Renal cortex interstitium (tissue), 11 donors: ENCODE data around the gene GATD1. TPM values are rescaled to one million over a fixed set of nuclear protein-coding genes. Genes with fewer than 3 reads are reported as not detected.

ENCODE experiments used
- DNase-seq, 11 donors: peaks; one replicate each; pipeline ENCODE4 v3.0.0-alpha.2; 2013; ENCODE audit warnings: low read depth in 9 of 11, low spot score in 4 of 11; ENCODE audit errors: extremely low read depth in 1 of 11
- polyA plus RNA-seq, 3 donors: library from polyadenylated mRNA; unstranded; fragments of 120-200 nt; gene quantifications; one replicate each; pipeline ENCODE4 v1.2.1, GENCODE V29; 2013; ENCODE audit not compliant: insufficient read length in 3 of 3

GATD1 gene
- polyA plus RNA-seq, 3 donors = 53.7 to 103 (median 88.2) TPM

- no peak for DNase-seq
Measured at GRCh38 chr11:724049-724777, 53.1 kb downstream of the GATD1 start.

DNA sequence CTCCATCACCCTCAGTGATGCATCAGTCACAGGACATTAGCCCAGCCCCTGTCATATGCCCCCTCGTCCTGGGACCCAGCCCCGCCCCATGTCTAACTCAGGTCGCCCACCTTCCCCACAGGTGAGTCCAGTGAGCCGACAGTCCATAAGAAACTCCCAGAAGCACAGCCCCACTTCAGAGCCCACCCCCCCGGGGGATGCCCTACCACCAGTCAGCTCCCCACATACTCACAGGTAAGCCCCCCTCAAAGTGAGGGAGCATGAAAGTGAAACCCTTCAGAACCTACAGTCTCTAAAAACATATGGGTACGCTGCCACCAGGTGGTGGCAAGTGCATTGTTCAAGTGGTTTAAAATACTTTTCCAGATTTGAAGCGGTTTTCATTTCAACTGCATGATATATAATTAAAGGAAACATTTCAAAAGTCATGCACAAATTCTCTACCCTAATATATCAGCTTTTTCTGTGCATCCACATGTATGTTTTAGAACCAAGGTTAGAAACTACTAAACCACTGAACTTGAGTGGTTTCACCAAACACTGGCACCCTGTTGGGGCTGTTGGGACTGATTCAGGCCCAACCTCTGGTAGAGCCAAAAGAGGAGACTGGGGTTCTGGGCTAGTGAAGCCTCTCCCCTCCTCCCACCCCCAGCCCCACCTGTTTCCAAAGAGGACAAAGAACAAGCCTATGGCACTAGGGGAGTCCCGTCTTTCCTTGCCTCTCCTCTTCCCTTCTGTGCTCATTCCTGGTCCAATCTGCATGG, 54.0 kb downstream of the GATD1 start:
- peak in 1 of 11 donors; percentile 57 for DNase-seq

DNA sequence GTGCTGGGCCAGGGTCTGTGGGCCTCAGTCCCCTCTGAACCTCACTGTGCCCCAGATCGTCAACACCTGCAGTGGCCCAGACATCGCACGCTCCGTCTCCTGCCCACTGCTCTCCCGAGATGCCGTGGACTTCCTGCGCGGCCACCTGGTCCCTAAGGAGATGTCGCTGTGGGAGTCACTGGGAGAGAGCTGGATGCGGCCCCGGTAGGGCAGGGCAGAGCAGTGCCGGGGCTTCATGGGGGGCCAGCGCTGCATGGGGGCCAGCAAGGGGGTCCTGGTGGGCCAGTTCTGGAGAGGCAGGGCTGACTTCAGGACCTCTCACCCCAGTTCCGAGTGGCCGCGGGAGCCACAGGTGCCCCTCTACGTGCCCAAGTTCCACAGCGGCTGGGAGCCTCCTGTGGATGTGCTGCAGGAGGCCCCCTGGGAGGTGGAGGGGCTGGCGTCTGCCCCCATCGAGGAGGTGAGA, 54.9 kb downstream of the GATD1 start:
- DNase-seq = no peak

GRCh38 chr11:721741-722345, 55.4 kb downstream of the GATD1 start:
- no peak for DNase-seq

GRCh38 chr11:721247-721740, 56.0 kb downstream of the GATD1 start:
- DNase-seq = no peak

GRCh38 chr11:720642-721246, 56.5 kb downstream of the GATD1 start:
- DNase-seq = no peak

GRCh38 chr11:720017-720641, 57.2 kb downstream of the GATD1 start:
- no peak for DNase-seq

GRCh38 chr11:719214-720016, 57.9 kb downstream of the GATD1 start:
- DNase-seq = no peak

Other genes starting within 250 kb of the GATD1 start
- gene HRAS, start 241.9 kb downstream of the GATD1 start, polyA plus RNA-seq = 10 to 100 TPM; 39.3 to 52.1 (median 50.3) TPM
- 1 to 10 TPM; 2.9 to 6.0 (median 4.3) TPM for gene LRRC56, start 240.0 kb downstream of the GATD1 start, polyA plus RNA-seq
- gene LMNTD2, start 216.7 kb downstream of the GATD1 start, polyA plus RNA-seq = 1 to 10 TPM; 3.3 to 5.7 (median 4.9) TPM
- 10 to 100 TPM; 28.2 to 63.4 (median 54.4) TPM for gene RASSF7, start 216.5 kb downstream of the GATD1 start, polyA plus RNA-seq
- gene PHRF1, start 201.0 kb downstream of the GATD1 start, polyA plus RNA-seq = 10 to 100 TPM; 18.6 to 27.7 (median 27.0) TPM
- 10 to 100 TPM in 2 of 3 donors, 1 to 10 TPM in 1; 6.4 to 12.8 (median 10.1) TPM for gene IRF7, start 161.5 kb downstream of the GATD1 start, polyA plus RNA-seq
- 10 to 100 TPM; 40.3 to 65.3 (median 40.7) TPM for gene CDHR5, start 152.5 kb downstream of the GATD1 start, polyA plus RNA-seq
- gene SCT, start 150.3 kb downstream of the GATD1 start, polyA plus RNA-seq = 1 to 10 TPM in 2 of 3 donors, under 1 TPM in 1; 0.93 to 2.8 (median 2.0) TPM
- gene DRD4, start 140.2 kb downstream of the GATD1 start, polyA plus RNA-seq = 1 to 10 TPM; 2.0 to 7.5 (median 4.0) TPM
- gene DEAF1, start 82.3 kb downstream of the GATD1 start, polyA plus RNA-seq = 10 to 100 TPM; 44.0 to 58.7 (median 57.1) TPM
- gene TMEM80, start 81.7 kb downstream of the GATD1 start, polyA plus RNA-seq = 10 to 100 TPM; 40.4 to 66.1 (median 43.3) TPM
- 100 to 1,000 TPM; 103 to 181 (median 129) TPM for gene EPS8L2, start 71.3 kb downstream of the GATD1 start, polyA plus RNA-seq
- gene TALDO1, start 30.0 kb downstream of the GATD1 start, polyA plus RNA-seq = 100 to 1,000 TPM; 115 to 135 (median 130) TPM
- gene CEND1, start 12.6 kb upstream of the GATD1 start, polyA plus RNA-seq = under 1 TPM; 0.37 to 0.70 (median 0.67) TPM
- gene SLC25A22, start 20.8 kb upstream of the GATD1 start, polyA plus RNA-seq = 10 to 100 TPM; 12.2 to 21.7 (median 18.9) TPM
- gene PIDD1, start 27.7 kb upstream of the GATD1 start, polyA plus RNA-seq = 10 to 100 TPM in 1 of 3 donors, 1 to 10 TPM in 2; 6.3 to 13.4 (median 9.6) TPM
- gene RPLP2, start 32.5 kb upstream of the GATD1 start, polyA plus RNA-seq = 1,000 to 10,000 TPM in 2 of 3 donors, 100 to 1,000 TPM in 1; 848 to 1,190 (median 1,139) TPM
- gene PNPLA2, start 41.4 kb upstream of the GATD1 start, polyA plus RNA-seq = 10 to 100 TPM; 42.6 to 85.5 (median 65.5) TPM
- gene CRACR2B, start 50.4 kb upstream of the GATD1 start, polyA plus RNA-seq = 10 to 100 TPM; 10.3 to 19.4 (median 16.2) TPM
- gene CD151, start 55.5 kb upstream of the GATD1 start, polyA plus RNA-seq = 100 to 1,000 TPM; 140 to 214 (median 206) TPM
- 100 to 1,000 TPM in 2 of 3 donors, 10 to 100 TPM in 1; 85.4 to 128 (median 123) TPM for gene POLR2L, start 65.0 kb upstream of the GATD1 start, polyA plus RNA-seq
- 10 to 100 TPM; 58.3 to 81.2 (median 78.9) TPM for gene TSPAN4, start 65.4 kb upstream of the GATD1 start, polyA plus RNA-seq
- 100 to 1,000 TPM in 2 of 3 donors, 10 to 100 TPM in 1; 100.0 to 125 (median 113) TPM for gene CHID1, start 133.3 kb upstream of the GATD1 start, polyA plus RNA-seq
- gene AP2A2, start 148.4 kb upstream of the GATD1 start, polyA plus RNA-seq = 100 to 1,000 TPM; 105 to 133 (median 108) TPM